ENCODE data around the gene BPIFB3. TPM values are rescaled to one million over a fixed set of nuclear protein-coding genes. Genes with fewer than 3 reads are reported as not detected.

The BPIFB3 gene
- total RNA-seq, 4 donors from 2014 or later: not detected

- Histone ChIP-seq H3K4me3 (no peak overlapping the region), H3K4me1 (no peaks in the 10 kb centered on the region), H3K27ac (replicated peaks in 1 of 4) (no peak overlapping the region), H3K36me3 (no peaks in the 10 kb centered on the region), H3K27me3 (peaks cover 0 to 55% (median 0%) of the 10 kb centered on the region in 4 donors), H3K9me3 (no peaks in the 10 kb centered on the region)
- intact Hi-C loops (cut with DNase I): no loop called here
- no peak for DNase-seq (ENCODE audit: extremely low spot score)
- no peak for TF ChIP-seq POLR2AphosphoS5 (IDR thresholded peaks at IDR 0.05)
- TF ChIP-seq EP300 (IDR thresholded peaks at IDR 0.05): no peak
- TF ChIP-seq POLR2A (IDR thresholded peaks at IDR 0.05; ENCODE audit: low read depth): no peak
- TF ChIP-seq, protein P1, sequence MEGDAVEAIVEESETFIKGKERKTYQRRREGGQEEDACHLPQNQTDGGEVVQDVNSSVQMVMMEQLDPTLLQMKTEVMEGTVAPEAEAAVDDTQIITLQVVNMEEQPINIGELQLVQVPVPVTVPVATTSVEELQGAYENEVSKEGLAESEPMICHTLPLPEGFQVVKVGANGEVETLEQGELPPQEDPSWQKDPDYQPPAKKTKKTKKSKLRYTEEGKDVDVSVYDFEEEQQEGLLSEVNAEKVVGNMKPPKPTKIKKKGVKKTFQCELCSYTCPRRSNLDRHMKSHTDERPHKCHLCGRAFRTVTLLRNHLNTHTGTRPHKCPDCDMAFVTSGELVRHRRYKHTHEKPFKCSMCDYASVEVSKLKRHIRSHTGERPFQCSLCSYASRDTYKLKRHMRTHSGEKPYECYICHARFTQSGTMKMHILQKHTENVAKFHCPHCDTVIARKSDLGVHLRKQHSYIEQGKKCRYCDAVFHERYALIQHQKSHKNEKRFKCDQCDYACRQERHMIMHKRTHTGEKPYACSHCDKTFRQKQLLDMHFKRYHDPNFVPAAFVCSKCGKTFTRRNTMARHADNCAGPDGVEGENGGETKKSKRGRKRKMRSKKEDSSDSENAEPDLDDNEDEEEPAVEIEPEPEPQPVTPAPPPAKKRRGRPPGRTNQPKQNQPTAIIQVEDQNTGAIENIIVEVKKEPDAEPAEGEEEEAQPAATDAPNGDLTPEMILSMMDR (IDR thresholded peaks at IDR 0.05): no peak
- WGBS: 96% methylated on average over 4 of the region's 4 CpGs
Measured at GRCh38 chr20:33072362-33072761, 18.7 kb downstream of the BPIFB3 start.

- Histone ChIP-seq H3K36me3 (no peaks in the 10 kb centered on the region), H3K4me1 (no peaks in the 10 kb centered on the region), H3K27me3 (peaks cover 0 to 59% (median 0%) of the 10 kb centered on the region in 4 donors), H3K27ac (replicated peaks in 1 of 4) (no peak overlapping the region), H3K4me3 (no peak overlapping the region), H3K9me3 (no peaks in the 10 kb centered on the region)
- intact Hi-C loops (cut with DNase I): no loop called here
- no peak for DNase-seq (ENCODE audit: extremely low spot score)
- TF ChIP-seq EP300 (IDR thresholded peaks at IDR 0.05) (no peak), POLR2AphosphoS5 (IDR thresholded peaks at IDR 0.05) (no peak), POLR2A (IDR thresholded peaks at IDR 0.05; ENCODE audit: low read depth) (no peak)
- TF ChIP-seq, protein P1 (IDR thresholded peaks at IDR 0.05): no peak
- WGBS: 95% methylated on average over 2 of the region's 2 CpGs
Measured at GRCh38 chr20:33072813-33073212, 19.1 kb downstream of the BPIFB3 start.

DNA sequence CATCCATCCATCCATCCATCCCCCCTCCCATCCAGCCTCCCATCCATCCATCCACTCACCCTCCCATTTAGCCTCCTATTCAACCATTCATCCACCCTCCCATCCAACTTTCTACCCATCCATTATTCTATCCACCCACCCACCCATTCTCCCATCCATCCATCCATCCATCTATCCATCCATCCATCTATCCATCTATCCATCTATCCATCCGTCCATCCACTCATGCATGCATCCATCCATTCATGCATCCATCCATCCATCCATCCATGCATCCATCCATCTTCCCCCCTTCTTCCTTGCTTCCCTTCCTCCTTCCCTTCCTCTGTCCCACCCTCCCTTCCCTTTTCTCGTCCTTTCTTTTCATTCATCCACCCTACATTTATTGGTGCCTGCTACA is 21.0 kb downstream of the BPIFB3 start:
- 79% methylated on average over 2 of the region's 2 CpGs for WGBS

DNA sequence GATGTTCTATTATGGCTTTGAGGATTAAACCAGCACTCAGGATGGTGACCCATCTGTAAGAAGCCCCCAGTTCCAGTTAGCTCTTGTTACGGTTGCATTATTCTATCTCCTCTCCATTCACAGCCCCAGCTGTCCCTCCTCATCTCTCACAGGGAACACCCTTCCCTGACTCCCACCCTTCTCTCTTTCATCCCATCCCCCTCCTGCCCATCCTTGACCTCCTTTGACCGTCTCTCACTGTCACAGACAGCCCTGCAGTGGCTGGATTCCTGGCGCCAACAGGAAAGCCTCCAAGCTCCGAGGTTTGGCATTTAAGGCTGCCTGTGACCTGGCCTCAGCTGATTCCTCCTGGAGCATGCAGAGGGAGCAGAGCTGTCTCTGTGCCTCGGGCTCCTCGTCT is 21.6 kb downstream of the BPIFB3 start:
- no peak for TF ChIP-seq EP300 (IDR thresholded peaks at IDR 0.05)
- TF ChIP-seq POLR2AphosphoS5 (IDR thresholded peaks at IDR 0.05): no peak
- TF ChIP-seq, protein P1 (IDR thresholded peaks at IDR 0.05): no peak
- TF ChIP-seq POLR2A (IDR thresholded peaks at IDR 0.05; ENCODE audit: low read depth): no peak
- Histone ChIP-seq H3K9me3 (no peaks in the 10 kb centered on the region), H3K36me3 (no peaks in the 10 kb centered on the region), H3K27ac (replicated peaks in 1 of 4) (no peak overlapping the region), H3K4me1 (no peaks in the 10 kb centered on the region), H3K27me3 (peaks cover 0 to 54% (median 0%) of the 10 kb centered on the region in 4 donors), H3K4me3 (no peak overlapping the region)
- WGBS: 58% methylated on average over 6 of the region's 6 CpGs
- intact Hi-C loops (cut with DNase I): no loop called here
- DNase-seq (ENCODE audit: extremely low spot score): no peak

More for the DNA sequence above, 21.0 kb downstream of the BPIFB3 start:
- Histone ChIP-seq H3K4me1 (no peaks in the 10 kb centered on the region), H3K27me3 (peaks cover 0 to 58% (median 0%) of the 10 kb centered on the region in 4 donors), H3K9me3 (no peaks in the 10 kb centered on the region), H3K27ac (replicated peaks in 1 of 4) (no peak overlapping the region), H3K36me3 (no peaks in the 10 kb centered on the region), H3K4me3 (no peak overlapping the region)
- TF ChIP-seq POLR2A (IDR thresholded peaks at IDR 0.05; ENCODE audit: low read depth) (no peak), EP300 (IDR thresholded peaks at IDR 0.05) (no peak)
- TF ChIP-seq, protein P1 (IDR thresholded peaks at IDR 0.05): no peak
- intact Hi-C loops (cut with DNase I): no loop called here
- DNase-seq (ENCODE audit: extremely low spot score): no peak
